Measurements from ENCODE around the gene C21orf91. TPM values are rescaled to one million over a fixed set of nuclear protein-coding genes. Genes with fewer than 3 reads are reported as not detected.

The C21orf91 gene
- total RNA-seq, 4 donors from 2014 or later, result 3.6 to 14.2 (median 9.5) TPM

GRCh38 chr21:17828223-17828622, 9.1 kb upstream of the C21orf91 start:
- Histone ChIP-seq H3K36me3 (no peaks in the 10 kb centered on the region), H3K27me3 (no peaks in the 10 kb centered on the region), H3K4me1 (no peaks in the 10 kb centered on the region), H3K27ac (no peak overlapping the region), H3K4me3 (no peak overlapping the region), H3K9me3 (no peaks in the 10 kb centered on the region)
- TF ChIP-seq POLR2A (IDR thresholded peaks at IDR 0.05) (no peak), CTCF (IDR thresholded peaks at IDR 0.05) (no peak), EP300 (IDR thresholded peaks at IDR 0.05) (no peak)
- WGBS, 2 donors, result 55 to 59% methylated on average over 3 of the region's 3 CpGs
- no peak for DNase-seq (ENCODE audit: low spot score in 2 of 2)

GRCh38 chr21:17823846-17824245, 4.7 kb upstream of the C21orf91 start:
- H3K9me3 ChIP-seq, result no peaks in the 10 kb centered on the region
- DNase-seq (ENCODE audit: low spot score in 2 of 2), result no peak
- H3K4me1 ChIP-seq, result peaks cover 0 to 5% (median 0%) of the 10 kb centered on the region in 4 donors
- H3K27me3 ChIP-seq, result no peaks in the 10 kb centered on the region
- WGBS, 2 donors, result 70 to 73% methylated on average over 6 of the region's 6 CpGs
- TF ChIP-seq EP300 (IDR thresholded peaks at IDR 0.05) (no peak), CTCF (IDR thresholded peaks at IDR 0.05) (no peak), POLR2A (IDR thresholded peaks at IDR 0.05) (no peak)
- H3K27ac ChIP-seq, result no peak overlapping the region
- H3K36me3 ChIP-seq, result no peaks in the 10 kb centered on the region
- H3K4me3 ChIP-seq, result no peak overlapping the region

DNA sequence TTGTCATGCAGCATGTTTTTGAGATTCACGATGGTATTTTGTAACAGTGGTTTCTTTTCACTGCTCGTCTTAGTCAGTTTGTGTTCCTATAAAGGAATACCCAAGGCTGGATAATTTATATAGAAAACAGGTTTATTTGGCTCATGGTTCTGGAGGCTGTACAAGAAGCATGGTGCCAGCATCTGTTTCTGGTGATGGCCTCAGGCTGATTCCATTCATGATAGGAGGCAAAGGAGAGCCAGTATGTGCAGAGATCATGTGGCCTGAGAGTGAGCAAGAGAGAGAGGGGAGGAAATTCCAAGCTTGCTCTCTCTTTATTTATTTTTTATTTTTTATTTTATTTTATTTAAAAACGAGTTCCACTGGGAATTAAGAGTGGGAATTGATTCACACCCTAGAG, 2.0 kb upstream of the C21orf91 start:
- WGBS, 2 donors, result 84 to 91% methylated on average over 3 of the region's 3 CpGs
- TF ChIP-seq POLR2A (IDR thresholded peaks at IDR 0.05) (no peak), CTCF (IDR thresholded peaks at IDR 0.05) (no peak), EP300 (IDR thresholded peaks at IDR 0.05) (no peak)
- H3K9me3 ChIP-seq, result no peaks in the 10 kb centered on the region
- no peaks in the 10 kb centered on the region for H3K36me3 ChIP-seq
- DNase-seq (ENCODE audit: low spot score in 2 of 2), result no peak
- peaks cover 0 to 20% (median 13%) of the 10 kb centered on the region in 4 donors for H3K4me1 ChIP-seq
- no peak overlapping the region for H3K4me3 ChIP-seq
- H3K27me3 ChIP-seq, result no peaks in the 10 kb centered on the region
- no peak overlapping the region for H3K27ac ChIP-seq

- no peak for TF ChIP-seq EP300 (IDR thresholded peaks at IDR 0.05)
- TF ChIP-seq CTCF (IDR thresholded peaks at IDR 0.05), result no peak
- no peak for TF ChIP-seq POLR2A (IDR thresholded peaks at IDR 0.05)
- WGBS, 2 donors, result 0 to 2% methylated on average over 6 of the region's 6 CpGs
- peak in 1 of 2 donors; percentile 23 for DNase-seq (ENCODE audit: low spot score in 2 of 2)
- no peaks in the 10 kb centered on the region for H3K36me3 ChIP-seq
- no peaks in the 10 kb centered on the region for H3K9me3 ChIP-seq
- H3K27me3 ChIP-seq, result no peaks in the 10 kb centered on the region
- peak overlapping the region; percentile 79 to 99 (median 96) for H3K4me3 ChIP-seq
- peaks cover 0 to 28% (median 14%) of the 10 kb centered on the region in 4 donors for H3K4me1 ChIP-seq
- peak overlapping the region; percentile 81 to 96 (median 92) for H3K27ac ChIP-seq
Observed at GRCh38 chr21:17819877-17820229, 697 bp upstream of the C21orf91 start.

DNA sequence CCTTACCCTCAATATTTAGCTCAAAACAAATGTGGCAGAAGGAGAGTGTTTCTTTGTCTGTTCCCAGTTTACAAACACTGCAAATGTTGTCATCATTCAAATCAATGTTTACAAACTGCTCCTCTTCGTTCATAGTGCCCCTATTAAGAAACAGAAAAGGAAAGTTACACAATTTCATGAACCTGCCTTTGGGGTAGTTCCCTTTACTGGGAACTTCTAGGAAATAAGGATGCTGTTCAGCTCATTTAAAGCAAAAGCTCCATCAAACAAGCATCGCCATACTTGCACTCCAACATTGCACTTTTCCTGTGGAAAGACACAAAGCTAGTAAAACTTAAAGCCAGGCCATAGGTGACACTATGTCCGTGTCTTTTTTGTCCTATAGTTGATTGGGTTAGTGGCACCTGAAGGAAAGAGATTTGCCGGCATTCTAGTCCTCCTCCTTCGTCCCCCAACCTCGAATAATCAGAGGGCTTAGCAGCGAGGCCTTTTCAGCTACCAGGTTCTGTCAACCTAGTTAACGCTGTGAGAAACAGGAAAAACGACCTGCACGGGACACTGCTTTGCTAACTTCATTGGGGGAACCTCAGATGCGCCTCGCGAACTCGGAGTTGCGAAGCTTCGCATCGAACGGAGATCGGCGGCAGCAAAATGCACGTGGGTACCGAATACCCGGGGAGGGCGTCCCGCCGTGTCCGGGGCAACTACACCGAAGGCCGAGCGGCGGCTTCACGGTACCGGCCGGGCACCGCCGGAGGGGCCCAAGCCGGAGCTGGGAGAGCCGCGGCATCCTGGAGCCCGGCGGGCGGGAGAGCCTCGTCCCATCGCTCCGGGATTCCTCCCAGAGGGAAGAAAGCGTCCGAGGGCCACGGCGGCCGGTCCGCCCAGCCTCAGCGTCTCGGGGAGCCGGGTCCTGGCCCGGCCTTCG, 706 bp downstream of the C21orf91 start:
- Histone ChIP-seq H3K27me3 (no peaks in the 10 kb centered on the region), H3K9me3 (no peaks in the 10 kb centered on the region), H3K27ac (peak overlapping the region; percentile 81 to 96 (median 92)), H3K36me3 (peaks cover 0 to 11% (median 0%) of the 10 kb centered on the region in 3 donors), H3K4me1 (peaks cover 0 to 39% (median 14%) of the 10 kb centered on the region in 4 donors), H3K4me3 (peak overlapping the region; percentile 79 to 99 (median 96))
- 0 to 2% methylated on average over 22 to 50 of the region's 56 CpGs for WGBS, 2 donors
- no peak for DNase-seq (ENCODE audit: low spot score in 2 of 2)
- TF ChIP-seq EP300 (IDR thresholded peaks at IDR 0.05) (no peak), CTCF (IDR thresholded peaks at IDR 0.05) (no peak), POLR2A (IDR thresholded peaks at IDR 0.05) (no peak)

All from tibial nerve (tissue), 4 donors.